Vagina (tissue), 2 donors: ENCODE measurements around the gene ERF. TPM values are rescaled to one million over a fixed set of nuclear protein-coding genes. Genes with fewer than 3 reads are reported as not detected.

Experiments
- DNase-seq, 2 donors: peaks; one replicate each; pipeline ENCODE4 v3.0.0-alpha.2; 2017; ENCODE audit errors: extremely low spot score in 2 of 2
- H3K27ac ChIP-seq: fragments of 200-600 bp; sonication (generic); one replicate; pipeline ENCODE4 v1.5.1; 2019
- H3K27me3 ChIP-seq: fragments of 200-600 bp; sonication (generic); one replicate; pipeline ENCODE4 v1.5.1; 2019
- H3K36me3 ChIP-seq, 2 donors: fragments of 200-600 bp; sonication (generic); one replicate each; pipeline ENCODE4 v1.5.1; 2017 to 2019
- H3K4me1 ChIP-seq: fragments of 200-600 bp; sonication (generic); one replicate; pipeline ENCODE4 v1.5.1; 2019
- H3K4me3 ChIP-seq, 2 donors: fragments of 200-600 bp; sonication (generic); 1 replicate in 1 of 2; 2 replicates in 1 of 2; pipeline ENCODE4 v1.5.1; 2016 to 2019
- H3K9me3 ChIP-seq: fragments of 200-600 bp; sonication (generic); one replicate; pipeline ENCODE4 v1.5.1; 2019
- POLR2A ChIP-seq, 2 donors: fragments of 450-650 bp; IDR thresholded peaks; one replicate each; pipeline ENCODE4 v1.6.1; 2017; ENCODE audit warnings: antibody characterized with exemption in 2 of 2, mild to moderate bottlenecking in 2 of 2, moderate library complexity in 2 of 2
- POLR2AphosphoS5 ChIP-seq, 2 donors: sonication (generic); formaldehyde crosslinking; IDR thresholded peaks; one replicate each; pipeline ENCODE4 v1.9.0; 2017; ENCODE audit warnings: antibody characterized with exemption in 2 of 2, mild to moderate bottlenecking in 2 of 2, low read depth in 1 of 2; ENCODE audit not compliant: insufficient read depth in 1 of 2
- intact Hi-C: fragments of 100-400 bp; cut with DNase I; formaldehyde crosslinking; loops from one replicate; pipeline ENCODE4 v1.15.1; 2023
- total RNA-seq: library from RNA; depleted of rRNA; stranded (reverse); fragments of >200 nt; gene quantifications from one replicate; pipeline ENCODE4 v1.2.3, GENCODE V29; 2016
- TF ChIP-seq, protein P1 (sequence below), 3 experiments: fragments of 450-650 bp in 2 of 3; fragments of 200-600 bp in 1 of 3; sonication (generic) in 1 of 3; IDR thresholded peaks; one replicate each; pipeline ENCODE4 v1.5.1; 2017 to 2019; ENCODE audit warnings: antibody characterized with exemption in 3 of 3, mild to moderate bottlenecking in 2 of 3, moderate library complexity in 2 of 3

Gene ERF
- total RNA-seq, 1 donor from 2014 or later: 44.7 TPM

DNA sequence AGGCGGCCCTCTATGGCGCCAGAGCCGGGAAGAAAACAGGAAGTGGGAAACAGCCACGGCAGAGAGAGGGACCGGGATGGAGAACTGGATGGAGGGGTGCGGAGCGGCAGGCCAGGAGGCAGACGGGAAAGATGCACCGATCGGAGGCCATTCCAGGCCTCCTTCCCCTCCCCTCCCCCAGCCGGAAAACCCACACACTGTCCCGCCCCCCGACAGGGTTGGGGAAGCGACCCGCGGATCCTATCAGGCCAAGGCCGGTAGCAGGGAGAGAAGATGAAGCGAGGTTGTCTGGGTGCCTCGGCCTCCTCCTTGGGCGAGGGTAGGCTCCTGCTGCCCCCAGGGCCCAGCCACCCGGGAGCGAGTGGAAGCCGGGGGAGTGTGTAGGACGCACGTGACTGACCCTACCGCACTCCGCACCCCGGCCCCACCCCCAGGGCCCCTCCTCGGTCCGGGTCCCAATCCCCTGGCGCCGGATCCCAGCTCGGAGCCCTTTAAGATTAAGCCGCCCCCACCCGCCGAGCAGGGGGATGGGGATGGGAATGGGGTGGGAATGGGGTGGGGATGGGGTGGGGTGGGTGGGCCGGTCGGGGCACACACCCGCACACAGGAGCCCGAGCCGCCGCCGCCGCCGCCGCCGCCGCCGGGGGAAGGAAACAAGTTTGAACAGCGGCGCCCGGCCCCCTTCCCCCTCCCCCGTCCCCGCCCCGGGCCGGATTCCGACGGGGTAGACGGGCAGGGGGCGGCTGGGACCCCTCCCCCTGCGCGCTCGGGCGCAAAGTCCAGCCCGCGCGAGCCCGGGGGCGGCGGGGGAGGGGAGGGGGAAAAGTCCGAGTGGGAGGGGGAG lies 1.5 kb downstream of the ERF start:
- Histone ChIP-seq H3K27me3 (no peaks in the 10 kb centered on the region), H3K27ac (peak overlapping the region; percentile 100), H3K4me3 (peak overlapping the region; percentile 97), H3K9me3 (no peaks in the 10 kb centered on the region), H3K36me3 (peaks cover 0 to 14% of the 10 kb centered on the region in 2 donors), H3K4me1 (peaks cover 52% of the 10 kb centered on the region)
- intact Hi-C loops: loop anchor here (2.0 kb wide), 1 partner anchor 27 kb away; no protein-coding TSS in a partner anchor
- TF ChIP-seq POLR2A (IDR thresholded peaks at IDR 0.05) (peak in 1 of 2 donors; percentile 18), POLR2AphosphoS5 (IDR thresholded peaks at IDR 0.05; ENCODE audit: insufficient read depth in 1 of 2, low read depth in 1 of 2) (peak; percentile 14 to 57)
- TF ChIP-seq, protein P1, sequence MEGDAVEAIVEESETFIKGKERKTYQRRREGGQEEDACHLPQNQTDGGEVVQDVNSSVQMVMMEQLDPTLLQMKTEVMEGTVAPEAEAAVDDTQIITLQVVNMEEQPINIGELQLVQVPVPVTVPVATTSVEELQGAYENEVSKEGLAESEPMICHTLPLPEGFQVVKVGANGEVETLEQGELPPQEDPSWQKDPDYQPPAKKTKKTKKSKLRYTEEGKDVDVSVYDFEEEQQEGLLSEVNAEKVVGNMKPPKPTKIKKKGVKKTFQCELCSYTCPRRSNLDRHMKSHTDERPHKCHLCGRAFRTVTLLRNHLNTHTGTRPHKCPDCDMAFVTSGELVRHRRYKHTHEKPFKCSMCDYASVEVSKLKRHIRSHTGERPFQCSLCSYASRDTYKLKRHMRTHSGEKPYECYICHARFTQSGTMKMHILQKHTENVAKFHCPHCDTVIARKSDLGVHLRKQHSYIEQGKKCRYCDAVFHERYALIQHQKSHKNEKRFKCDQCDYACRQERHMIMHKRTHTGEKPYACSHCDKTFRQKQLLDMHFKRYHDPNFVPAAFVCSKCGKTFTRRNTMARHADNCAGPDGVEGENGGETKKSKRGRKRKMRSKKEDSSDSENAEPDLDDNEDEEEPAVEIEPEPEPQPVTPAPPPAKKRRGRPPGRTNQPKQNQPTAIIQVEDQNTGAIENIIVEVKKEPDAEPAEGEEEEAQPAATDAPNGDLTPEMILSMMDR (IDR thresholded peaks at IDR 0.05): no peak
- DNase-seq: no peak

DNA sequence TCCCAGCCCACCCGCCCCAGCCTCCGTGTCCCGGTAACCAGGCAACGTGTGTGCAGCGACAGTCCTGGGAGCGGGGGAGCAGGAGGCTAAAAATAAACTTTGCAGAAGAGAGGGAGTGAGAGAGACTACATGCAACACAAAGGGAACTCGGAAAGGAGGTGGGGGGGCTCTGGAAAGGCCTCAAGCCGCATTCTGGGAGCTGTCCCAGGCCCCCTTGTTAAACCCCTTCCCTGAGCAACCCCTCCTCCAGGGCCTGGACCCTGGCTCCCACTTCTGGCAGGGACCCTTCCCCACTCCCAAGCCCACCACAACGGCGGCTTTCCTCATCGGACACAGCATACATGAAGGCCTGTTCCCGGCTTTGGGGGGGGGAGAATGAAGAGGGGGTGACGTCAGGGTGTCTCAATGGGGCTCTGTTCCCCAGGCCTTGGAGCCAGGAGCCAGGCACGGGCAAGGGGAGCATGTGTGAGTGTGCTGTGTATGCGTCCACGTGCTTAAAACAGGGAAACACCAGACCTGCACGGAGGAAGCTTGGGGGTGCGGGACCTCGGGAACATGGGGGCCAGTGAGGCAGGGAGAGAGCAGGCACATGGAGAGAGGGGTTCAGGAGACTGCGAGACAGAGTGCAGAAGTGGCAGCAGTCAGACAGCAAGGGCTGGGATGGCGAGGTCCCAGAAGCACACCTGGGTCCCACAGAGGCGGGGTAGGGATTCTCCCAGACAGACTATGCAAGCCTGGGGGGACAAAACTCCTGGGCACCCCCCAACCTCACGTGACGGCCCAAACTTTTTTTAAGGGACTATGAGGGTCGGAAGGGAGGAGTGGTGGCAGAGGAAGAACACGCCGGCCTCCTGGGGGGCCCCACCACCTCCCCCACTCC lies 2.3 kb downstream of the ERF start:
- DNase-seq: no peak
- Histone ChIP-seq H3K36me3 (peaks cover 0 to 17% of the 10 kb centered on the region in 2 donors), H3K27ac (peak overlapping the region; percentile 100), H3K27me3 (no peaks in the 10 kb centered on the region), H3K9me3 (no peaks in the 10 kb centered on the region), H3K4me3 (peak overlapping the region; percentile 97), H3K4me1 (peaks cover 52% of the 10 kb centered on the region)
- intact Hi-C loops: no loop called here
- TF ChIP-seq POLR2A (IDR thresholded peaks at IDR 0.05) (no peak), POLR2AphosphoS5 (IDR thresholded peaks at IDR 0.05; ENCODE audit: insufficient read depth in 1 of 2, low read depth in 1 of 2) (no peak)
- TF ChIP-seq, protein P1 (IDR thresholded peaks at IDR 0.05): no peak

DNA sequence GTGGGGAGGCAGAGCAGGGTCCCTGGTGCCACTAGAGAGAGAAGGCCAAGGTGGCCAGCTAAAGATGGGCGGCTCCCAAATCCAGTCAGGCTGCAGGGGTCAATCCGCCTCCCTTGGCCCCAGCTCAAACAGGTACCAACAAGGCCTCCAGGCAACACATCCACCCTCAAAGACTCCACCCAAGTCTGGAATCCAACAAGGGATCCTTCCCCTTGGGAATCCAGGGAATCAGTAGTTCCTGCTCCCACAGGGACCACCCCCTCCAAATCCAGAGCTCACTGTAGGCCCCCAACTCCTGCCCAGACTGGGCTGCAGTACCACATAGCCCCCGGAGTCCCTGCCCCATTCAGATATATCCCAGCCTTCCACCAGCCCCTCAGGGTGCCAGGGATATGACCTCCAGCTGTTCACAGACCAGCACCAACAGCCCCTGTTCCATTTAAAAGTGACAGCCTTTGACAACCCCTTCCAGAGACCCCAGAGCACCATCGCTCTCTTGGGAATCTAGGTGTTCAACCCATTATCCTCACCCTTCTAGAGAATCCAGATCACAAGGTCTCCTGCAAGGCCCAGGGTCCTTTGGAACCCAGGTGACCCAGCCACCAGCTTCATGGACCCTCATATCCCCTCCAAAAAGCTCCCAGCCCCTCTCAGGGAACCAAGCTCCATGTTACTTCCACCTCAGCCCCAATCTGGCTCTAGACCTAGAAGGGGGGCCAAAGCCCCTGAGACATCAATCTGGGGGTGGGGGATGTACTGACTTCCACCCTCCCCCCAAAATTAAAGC lies 3.2 kb downstream of the ERF start:
- TF ChIP-seq POLR2A (IDR thresholded peaks at IDR 0.05) (no peak), POLR2AphosphoS5 (IDR thresholded peaks at IDR 0.05; ENCODE audit: insufficient read depth in 1 of 2, low read depth in 1 of 2) (no peak)
- TF ChIP-seq, protein P1 (IDR thresholded peaks at IDR 0.05): no peak
- H3K4me1 ChIP-seq: peaks cover 54% of the 10 kb centered on the region
- peak overlapping the region; percentile 97 for H3K4me3 ChIP-seq
- DNase-seq: no peak
- peaks cover 0 to 17% of the 10 kb centered on the region in 2 donors for H3K36me3 ChIP-seq
- H3K27ac ChIP-seq: peak overlapping the region; percentile 100
- intact Hi-C loops: no loop called here
- no peaks in the 10 kb centered on the region for H3K27me3 ChIP-seq
- H3K9me3 ChIP-seq: no peaks in the 10 kb centered on the region

DNA sequence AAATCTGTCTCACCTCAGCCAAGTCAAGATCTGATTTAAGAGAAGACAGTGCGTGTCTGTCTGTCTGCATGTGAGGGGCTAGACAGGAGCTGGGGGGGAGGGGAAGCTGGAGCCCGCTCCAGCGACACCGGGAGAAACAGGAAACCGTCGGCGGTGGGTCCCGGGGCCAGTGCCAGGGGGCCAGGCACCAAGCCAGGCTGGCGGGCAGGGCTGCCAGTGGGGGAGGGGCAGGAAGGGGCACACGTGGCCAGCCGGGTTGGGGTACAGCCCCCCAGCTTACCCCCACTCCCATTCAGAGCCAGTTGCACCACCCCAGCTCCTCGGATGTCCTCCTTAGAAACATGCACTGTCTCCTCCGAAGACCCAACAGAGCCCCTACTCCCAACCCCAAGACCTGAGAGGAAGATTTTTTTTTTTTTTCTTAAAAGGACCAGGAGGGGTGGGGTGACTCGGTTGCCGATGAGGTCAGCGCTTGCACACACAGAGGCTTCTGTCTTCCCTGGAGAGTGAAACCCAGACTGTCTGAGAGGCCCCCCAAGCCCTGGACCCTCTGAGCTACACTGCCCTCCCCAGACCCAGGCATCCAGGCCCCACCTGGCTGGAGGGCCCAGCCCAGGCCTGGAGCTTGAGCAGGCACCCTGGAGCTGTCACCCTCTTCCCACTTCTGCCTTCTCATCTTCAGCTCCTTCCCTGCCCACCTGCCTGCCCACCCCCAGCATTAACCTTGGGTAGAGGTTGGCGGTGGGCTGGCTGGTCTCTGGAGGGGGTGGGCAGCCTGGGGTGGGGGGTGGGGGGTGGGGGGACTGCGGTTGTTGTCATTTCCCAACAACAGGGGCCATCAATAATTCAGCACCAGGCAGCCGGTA lies 4.0 kb downstream of the ERF start:
- no peak for DNase-seq
- intact Hi-C loops: no loop called here
- H3K36me3 ChIP-seq: peaks cover 0 to 17% of the 10 kb centered on the region in 2 donors
- no peaks in the 10 kb centered on the region for H3K9me3 ChIP-seq
- peak overlapping the region in 1 of 2 donors; percentile 97 for H3K4me3 ChIP-seq
- peak overlapping the region; percentile 100 for H3K27ac ChIP-seq
- no peak for TF ChIP-seq POLR2AphosphoS5 (IDR thresholded peaks at IDR 0.05; ENCODE audit: insufficient read depth in 1 of 2, low read depth in 1 of 2)
- TF ChIP-seq, protein P1 (IDR thresholded peaks at IDR 0.05): no peak
- no peak for TF ChIP-seq POLR2A (IDR thresholded peaks at IDR 0.05)
- no peaks in the 10 kb centered on the region for H3K27me3 ChIP-seq
- H3K4me1 ChIP-seq: peaks cover 54% of the 10 kb centered on the region
